8988T (cell line): Measurements from ENCODE around the gene CCDC92.

Source experiments
- DNase-seq: peaks from one replicate; pipeline ENCODE4 v3.0.0; 2011

Gene CCDC92

GRCh38 chr12:123907726-123908476, 64.7 kb downstream of the CCDC92 start:
- DNase-seq = no peak

GRCh38 chr12:123906711-123907420, 65.8 kb downstream of the CCDC92 start:
- DNase-seq = no peak

DNA sequence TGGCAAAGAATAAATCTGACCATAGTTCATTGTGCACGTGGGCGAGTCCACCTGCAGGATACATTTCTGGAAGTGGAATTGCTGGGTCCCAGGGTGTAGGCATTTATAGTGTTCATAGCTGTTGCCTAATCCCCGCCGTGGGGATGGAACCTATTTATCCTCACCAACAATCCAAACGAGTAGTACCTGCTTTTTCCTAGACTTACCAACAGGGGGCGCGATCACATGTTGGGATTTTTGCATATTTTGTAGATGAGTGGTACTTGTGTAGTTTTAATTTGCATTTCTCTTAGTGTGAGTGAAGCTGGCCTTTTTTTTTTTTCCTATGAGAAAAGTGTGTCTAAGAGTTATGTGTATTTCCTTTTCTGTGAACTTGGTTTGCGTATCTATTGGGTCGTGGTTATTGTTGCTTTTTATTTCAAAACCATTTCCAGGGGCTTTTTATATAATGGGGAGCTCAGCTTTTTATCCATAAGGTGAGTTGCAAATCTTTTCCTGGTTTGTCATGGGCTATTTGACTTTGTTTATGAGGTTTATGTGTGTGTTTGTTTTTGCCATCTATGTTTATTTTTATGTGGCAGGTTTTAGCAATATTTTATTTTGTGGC, 67.2 kb downstream of the CCDC92 start:
- no peak for DNase-seq

GRCh38 chr12:123903301-123904065, 69.1 kb downstream of the CCDC92 start:
- no peak for DNase-seq

- DNase-seq = no peak
These were observed 69.8 kb downstream of the CCDC92 start for GRCh38 chr12:123902821-123903220.

DNA sequence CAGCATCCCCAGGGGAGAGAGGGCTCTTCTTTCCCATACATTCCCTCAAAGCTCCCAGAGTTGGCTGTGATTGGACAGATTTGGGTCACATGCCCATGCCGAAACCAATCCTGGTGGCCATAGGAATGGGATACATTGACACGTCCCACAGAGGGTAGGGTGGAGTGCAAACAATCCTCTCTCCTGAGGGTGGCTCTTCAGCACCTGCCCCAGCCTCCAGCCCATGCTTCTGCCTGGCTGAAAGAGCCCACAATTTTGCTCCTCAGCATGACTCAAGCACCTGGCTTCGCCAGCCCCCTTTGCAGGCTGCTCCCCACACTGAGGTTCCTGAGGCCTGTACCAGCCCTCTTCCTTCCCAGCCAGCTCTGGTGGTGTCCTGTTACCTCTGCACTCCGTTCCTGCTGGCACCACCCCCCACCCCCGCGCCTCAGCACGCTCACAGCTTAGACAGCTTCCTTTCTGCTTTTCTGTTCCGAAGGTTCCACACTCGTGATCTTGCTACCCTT, 71.7 kb downstream of the CCDC92 start:
- no peak for DNase-seq

GRCh38 chr12:123899368-123899767, 73.3 kb downstream of the CCDC92 start:
- no peak for DNase-seq

DNA sequence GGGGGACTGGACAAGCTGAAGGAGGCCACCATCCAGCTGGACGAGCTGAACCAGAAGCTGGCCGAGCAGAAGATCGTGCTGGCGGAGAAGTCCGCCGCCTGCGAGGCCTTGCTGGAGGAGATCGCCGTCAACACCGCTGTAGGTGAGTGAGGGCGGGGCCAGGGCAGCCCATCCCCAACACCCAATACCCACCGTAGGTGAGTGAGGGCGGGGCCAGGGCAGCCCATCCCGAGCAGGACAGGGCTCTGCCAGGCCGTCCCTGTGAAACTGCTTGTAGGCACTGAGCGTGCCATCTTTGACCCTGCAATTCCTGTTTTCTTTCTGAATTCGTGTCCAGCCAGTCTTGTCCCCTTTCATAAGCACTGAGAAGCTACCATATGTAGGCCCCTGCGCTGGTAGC, 74.0 kb downstream of the CCDC92 start:
- no peak for DNase-seq

- DNase-seq = no peak
These were observed 75.4 kb downstream of the CCDC92 start for GRCh38 chr12:123897221-123897620.

- no peak for DNase-seq
These were observed 75.9 kb downstream of the CCDC92 start for GRCh38 chr12:123896767-123897166.

DNA sequence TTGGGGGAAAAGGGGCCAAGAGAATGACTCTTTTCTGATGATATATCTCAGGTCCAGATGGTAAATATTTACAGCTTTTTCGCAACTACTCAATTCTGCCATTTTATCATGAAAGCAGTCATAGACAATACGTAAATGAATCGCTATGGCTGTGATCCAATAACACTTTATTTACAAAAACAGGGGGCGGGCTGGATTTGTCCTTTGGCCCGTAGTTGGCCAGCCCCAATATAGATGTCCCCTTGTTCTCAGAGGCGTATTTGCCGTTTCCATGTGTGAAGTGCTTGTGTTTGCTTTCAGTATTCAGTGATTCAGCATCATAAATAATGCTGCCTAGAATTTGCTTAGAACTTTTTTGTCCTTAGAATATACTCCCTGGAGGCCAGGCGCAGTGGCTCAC, 77.2 kb downstream of the CCDC92 start:
- no peak for DNase-seq

DNA sequence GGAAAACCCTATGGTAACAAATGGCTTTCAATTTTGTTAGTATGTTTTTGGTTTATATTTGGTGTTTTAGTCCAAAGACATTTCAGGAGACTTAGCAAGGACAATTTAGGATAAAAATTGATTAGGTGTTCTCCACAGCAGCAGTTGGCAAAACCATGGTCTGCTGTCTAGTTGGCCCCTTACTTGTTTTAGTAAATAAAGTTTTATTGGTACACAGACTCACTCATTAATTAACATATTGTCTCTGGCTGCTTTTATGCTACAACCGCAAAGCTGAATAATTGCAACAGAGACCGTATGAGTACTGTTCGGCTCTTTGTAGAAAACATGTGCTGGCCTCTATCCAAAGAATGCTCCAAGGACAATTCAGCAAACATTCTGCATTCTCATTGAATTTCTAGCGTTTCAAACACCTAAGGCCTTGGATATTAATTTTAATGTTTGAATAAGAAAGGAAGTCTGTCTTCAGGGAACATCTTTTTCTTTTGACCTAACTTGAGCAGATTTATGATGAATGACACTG, 77.7 kb downstream of the CCDC92 start:
- no peak for DNase-seq

- DNase-seq = no peak
These were observed 79.4 kb downstream of the CCDC92 start for GRCh38 chr12:123893276-123893675.

- DNase-seq = no peak
These were observed 79.8 kb downstream of the CCDC92 start for GRCh38 chr12:123892853-123893252.

- DNase-seq = no peak
These were observed 80.5 kb downstream of the CCDC92 start for GRCh38 chr12:123892180-123892559.

DNA sequence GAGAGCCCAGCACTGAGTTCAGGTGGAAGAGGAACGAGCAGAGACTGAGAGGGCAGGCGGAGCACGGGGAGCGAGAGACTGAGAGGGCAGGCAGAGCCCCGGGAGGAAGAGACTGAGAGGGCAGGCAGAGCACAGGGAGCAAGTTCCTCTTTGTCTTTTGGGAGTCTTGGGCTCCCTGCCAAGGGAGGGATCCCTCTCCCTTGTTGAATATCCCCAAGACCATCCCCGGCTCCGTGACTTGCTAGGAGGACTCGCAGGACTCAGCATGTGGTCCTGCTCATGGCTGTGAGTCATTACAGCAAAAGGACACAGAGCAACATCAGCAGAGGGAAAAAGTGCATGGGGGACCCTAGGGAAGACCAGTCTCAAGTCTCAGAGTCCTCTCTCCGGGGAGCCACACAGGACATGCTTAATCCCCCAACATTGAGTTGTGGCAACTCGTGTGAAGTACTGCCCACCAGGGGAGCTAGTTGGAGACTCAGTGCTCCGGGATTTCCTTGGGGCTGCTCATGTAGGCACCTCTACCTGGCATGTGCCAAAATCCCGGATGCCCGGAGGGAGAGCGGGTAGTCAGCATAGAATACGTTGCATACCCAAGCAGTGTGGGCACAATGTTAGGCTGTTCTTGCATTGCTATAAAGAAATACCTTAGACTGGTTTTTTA, 81.0 kb downstream of the CCDC92 start:
- DNase-seq = no peak

DNA sequence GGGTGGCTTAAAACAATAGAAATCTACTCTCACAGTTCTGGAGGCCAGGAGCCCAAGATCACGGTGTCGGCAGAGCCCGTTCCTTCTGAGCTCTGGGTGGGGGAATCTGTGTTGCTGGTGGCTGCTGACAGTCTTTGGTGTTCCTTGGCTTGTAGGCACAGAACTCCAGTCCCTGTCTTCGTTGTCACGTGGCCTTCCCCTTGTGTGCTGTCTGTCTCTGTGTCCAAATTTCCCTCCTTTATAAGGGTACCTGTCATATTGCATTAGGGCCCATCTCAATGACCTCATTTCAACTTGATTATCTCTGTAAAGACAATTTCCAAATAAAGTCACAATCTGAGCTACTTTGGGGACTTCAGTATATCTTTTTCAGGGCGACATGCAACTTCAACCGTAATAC, 81.6 kb downstream of the CCDC92 start:
- DNase-seq = no peak

DNA sequence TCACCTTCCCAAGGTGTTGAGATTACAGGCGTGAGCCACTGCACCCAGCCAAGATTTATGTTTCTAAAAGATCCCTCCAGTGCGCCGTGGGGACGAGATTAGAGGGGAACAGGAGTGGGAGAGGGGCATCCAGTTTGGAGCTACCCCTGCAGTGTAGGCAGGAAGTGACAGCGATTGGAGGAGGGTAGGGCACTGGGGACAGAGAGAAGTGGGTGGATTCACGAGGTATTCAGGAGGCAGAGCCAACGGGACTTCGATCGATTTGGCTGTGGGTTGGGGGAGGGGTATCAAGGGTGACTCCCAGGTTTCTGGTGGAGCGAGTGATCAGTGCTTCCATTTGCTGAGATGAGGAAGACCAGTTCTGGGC, 82.1 kb downstream of the CCDC92 start:
- no peak for DNase-seq

GRCh38 chr12:123889848-123890535, 82.6 kb downstream of the CCDC92 start:
- no peak for DNase-seq

GRCh38 chr12:123888989-123889388, 83.6 kb downstream of the CCDC92 start:
- DNase-seq = no peak

DNA sequence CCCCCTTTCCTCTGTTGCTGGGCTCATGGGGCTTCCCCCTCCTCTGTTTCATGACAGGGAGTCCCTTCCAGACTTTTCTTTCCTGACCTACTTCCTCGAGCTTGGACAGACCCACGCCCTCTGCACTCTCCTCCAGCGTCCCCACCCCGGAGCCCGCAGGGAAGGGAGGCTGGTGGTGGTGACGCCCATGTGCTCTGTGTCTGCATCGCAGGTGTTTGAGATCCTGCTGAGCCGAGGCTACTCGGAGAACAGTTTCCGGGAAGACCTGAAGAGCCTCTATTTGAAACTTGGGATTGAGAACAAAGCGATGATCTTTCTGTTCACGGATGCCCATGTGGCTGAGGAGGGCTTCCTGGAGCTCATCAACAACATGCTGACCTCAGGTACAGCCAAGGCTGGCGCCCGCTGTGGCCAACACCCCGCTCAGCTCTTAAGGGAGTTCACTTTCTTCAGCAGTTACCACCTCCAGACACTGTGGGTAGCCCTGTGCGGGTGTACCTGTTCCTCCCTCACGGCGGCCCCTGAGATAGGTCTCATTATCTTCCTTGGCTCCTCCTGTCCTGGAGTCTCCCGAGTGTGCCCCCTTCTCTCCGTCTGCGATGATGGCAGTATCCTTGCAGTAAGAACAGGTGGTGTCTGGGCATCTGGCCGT, 85.6 kb downstream of the CCDC92 start:
- DNase-seq = no peak
